HFF-Myc (cell line): ENCODE measurements around the gene RSPH6A.

Experiments
- DNase-seq: peaks from one replicate; pipeline ENCODE4 v3.0.0-alpha.2; 2011; ENCODE audit warnings: low read depth; ENCODE audit errors: extremely low read depth
- H3K4me3 ChIP-seq: replicated peaks from 2 replicates; pipeline ENCODE4 v1.5.1; 2011; ENCODE audit warnings: low read depth, mild to moderate bottlenecking, control low read depth, low read length
- TF ChIP-seq, protein P1 (sequence below): IDR thresholded peaks from 2 replicates; pipeline ENCODE4 v1.5.1; 2012; ENCODE audit warnings: mild to moderate bottlenecking, low read depth, low read length, control low read depth; ENCODE audit errors: missing control alignments

The RSPH6A gene

DNA sequence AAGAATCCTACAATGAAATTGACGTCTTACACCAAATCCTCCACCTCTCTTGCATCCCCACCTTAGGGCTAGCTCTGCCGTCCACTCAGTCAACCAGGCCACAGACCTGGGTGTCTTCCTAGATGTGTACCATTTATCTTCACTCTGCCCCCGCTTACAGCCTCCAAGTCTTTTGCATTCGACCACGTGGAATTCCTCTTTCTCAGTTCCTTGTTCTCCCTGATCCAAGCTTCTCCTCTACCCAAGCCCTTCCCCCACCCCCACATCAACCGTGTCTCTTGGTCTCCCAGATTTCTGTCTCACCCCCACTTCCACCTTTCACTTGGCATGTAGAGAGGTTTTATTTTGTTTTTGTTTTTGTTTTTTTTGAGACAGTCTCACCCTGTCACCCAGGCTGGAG lies 21.2 kb downstream of the RSPH6A start:
- no peak overlapping the region for H3K4me3 ChIP-seq
- DNase-seq = no peak
- TF ChIP-seq, protein P1, sequence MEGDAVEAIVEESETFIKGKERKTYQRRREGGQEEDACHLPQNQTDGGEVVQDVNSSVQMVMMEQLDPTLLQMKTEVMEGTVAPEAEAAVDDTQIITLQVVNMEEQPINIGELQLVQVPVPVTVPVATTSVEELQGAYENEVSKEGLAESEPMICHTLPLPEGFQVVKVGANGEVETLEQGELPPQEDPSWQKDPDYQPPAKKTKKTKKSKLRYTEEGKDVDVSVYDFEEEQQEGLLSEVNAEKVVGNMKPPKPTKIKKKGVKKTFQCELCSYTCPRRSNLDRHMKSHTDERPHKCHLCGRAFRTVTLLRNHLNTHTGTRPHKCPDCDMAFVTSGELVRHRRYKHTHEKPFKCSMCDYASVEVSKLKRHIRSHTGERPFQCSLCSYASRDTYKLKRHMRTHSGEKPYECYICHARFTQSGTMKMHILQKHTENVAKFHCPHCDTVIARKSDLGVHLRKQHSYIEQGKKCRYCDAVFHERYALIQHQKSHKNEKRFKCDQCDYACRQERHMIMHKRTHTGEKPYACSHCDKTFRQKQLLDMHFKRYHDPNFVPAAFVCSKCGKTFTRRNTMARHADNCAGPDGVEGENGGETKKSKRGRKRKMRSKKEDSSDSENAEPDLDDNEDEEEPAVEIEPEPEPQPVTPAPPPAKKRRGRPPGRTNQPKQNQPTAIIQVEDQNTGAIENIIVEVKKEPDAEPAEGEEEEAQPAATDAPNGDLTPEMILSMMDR = no peak

DNA sequence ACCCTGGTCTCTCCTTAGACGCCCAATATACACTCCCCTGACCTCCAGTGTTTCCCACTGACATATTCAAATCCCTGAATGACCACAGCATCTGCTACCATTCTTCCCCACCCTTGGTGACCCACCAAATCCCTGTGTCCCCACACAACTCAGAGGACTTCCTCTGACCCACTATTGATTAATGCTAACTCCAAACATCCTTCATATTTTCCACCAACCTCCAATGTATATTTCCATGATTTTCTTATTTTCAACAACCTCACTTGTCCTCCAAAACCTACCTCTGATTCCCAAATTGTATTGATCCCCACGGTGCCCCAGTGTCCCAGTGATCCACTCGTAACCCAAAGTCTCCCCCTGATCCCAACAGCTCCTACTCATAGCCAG lies 21.9 kb downstream of the RSPH6A start:
- no peak for DNase-seq
- no peak overlapping the region for H3K4me3 ChIP-seq
- TF ChIP-seq, protein P1 = no peak

DNA sequence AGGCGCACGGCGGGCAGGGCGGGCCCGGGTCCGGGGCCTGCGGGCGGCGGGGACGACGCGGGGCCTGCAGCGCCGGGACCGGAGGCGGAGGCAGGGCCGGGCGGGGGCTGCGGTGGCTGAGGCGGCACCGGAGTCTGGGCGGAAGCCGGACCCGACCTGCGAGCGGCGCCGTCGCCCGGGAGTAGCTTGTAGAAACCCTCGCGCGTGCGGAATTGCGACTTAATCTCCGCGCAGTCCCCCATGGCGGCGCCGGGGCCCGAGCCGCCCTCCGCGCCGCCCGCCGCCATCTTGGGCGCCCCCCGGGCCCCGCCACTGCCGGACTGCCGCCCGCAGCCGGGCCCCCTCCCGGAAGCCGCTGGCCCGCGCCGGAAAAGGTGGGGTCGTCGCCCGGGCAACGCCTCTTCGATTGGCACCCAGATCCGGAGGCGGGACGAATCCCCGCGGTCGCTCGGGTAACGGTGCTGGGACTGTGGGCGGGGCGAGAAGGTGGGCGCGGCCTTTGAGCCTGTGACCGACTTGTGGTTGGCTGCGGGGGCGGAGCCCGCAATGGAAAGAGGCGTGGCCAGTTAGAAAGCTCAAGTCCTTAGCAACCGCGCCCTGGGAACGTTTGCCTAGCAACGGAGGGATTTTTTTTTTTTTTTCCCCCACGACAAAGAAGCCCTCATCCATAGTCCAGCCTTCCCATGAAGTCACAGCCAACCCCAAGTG lies 22.5 kb downstream of the RSPH6A start, which contains the start of gene DMWD:
Gene DMWD, minus strand, starts transcription at position 376 of the 708 bp plus-strand sequence. Its CDS starts 89 bp downstream, at position 287.
- TF ChIP-seq, protein P1 = no peak
- peak; percentile 95 for DNase-seq
- peak within 1 kb of the TSS; percentile 90 for H3K4me3 ChIP-seq

DNA sequence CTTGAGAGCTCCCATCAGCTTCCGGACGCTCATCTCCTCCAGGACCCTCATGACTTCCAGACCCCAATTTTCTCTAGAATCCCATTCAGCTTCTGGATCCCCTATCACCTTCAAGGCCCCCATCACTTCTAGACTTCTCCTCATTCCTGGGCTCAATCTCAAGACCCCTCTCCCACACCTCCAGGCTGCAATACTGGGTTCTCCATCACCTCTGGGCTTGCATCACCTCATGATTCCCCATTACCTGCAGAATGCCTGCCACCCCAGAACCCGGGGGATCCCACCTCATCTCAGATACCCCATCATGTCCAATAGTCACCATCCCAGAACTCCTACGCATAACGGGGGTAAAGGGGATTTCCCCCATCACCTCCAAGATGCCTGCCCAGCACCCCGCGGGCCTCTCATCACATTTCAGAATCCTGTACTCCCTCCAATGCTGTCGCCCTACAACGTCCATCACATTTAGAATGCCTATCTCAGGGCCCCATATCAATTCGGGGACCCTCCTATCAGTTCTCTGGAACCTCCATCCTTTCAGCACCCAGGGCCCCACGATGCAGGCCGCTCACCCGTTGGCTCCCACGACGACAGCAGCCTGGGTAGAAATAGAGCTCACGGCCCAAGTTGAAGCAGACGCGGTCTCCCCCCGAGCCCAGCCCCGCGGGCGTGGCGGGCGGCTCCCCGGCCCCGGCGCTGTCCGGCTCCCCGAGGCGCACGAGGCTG lies 23.2 kb downstream of the RSPH6A start:
- no peak for DNase-seq
- H3K4me3 ChIP-seq = peak overlapping the region; percentile 90
- TF ChIP-seq, protein P1 = no peak

DNA sequence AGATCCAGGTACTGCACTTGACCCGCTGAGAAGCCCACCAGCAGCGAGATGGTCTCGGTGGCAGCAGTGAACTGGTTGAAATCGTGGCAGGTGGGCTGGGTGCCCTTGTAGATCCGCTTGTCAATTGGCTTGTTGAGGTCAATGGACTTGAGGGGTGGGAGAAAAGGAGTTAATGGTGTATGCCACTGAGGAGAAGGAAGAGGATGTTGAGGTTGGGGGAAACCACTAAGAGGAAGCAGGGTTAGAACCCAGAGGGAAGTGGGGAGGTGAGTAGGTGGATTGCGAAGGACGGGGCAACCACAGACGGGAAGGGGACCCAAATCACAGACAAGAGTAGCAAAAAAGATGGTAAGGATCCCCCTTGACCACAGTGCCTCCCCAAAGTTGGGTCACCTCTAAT lies 24.2 kb downstream of the RSPH6A start:
- peak overlapping the region; percentile 90 for H3K4me3 ChIP-seq
- DNase-seq = no peak
- TF ChIP-seq, protein P1 = no peak

DNA sequence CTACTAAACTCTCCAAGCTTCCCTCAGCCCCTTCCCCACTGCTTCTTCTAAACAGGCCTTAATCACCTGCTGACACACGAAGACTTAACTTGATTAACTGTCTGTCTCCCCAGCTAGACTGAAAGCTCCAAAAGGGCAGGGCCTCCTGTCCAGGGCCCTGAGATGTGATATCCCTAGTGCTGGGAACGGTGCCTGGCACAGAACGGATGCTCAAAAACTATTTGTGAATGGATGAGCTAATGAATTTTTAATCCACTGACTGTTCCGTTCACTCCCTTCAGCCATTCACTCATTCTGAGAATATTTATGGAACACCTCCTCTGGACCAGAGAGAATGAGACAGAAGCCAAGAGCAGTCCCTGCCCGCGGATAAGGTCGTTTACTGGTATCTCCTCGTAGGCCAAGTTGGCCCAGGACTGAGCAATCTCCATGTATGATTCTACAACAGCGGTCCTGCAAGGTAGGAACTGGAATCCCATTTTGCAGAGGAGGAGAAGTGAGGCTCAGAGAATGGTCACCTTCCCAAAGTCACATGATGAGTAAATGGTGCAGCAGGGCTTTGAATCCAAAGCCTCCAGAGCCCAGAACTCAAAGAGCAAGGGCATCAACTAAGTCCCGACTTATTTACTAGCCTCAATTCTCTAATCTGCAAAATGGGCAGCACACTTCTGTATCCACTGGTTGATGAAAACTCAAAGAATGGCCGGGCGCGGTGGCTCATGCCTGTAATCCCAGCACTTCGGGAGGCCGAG lies 25.9 kb downstream of the RSPH6A start:
- TF ChIP-seq, protein P1 = no peak
- no peak overlapping the region for H3K4me3 ChIP-seq
- DNase-seq = no peak
